NCI-H82 treated with DMSO at 0.1 percent for 48 hours (cell line): ENCODE data around the gene LMTK2.

Source experiments
- DNase-seq: peaks from one replicate; lab custom pipeline; 2025; ENCODE audit not compliant: unreplicated experiment; lab: John Stamatoyannopoulos, UW

Gene LMTK2

GRCh38 chr7:98254516-98254915 is 147.9 kb downstream of the LMTK2 start:
- DNase-seq = no peak

- no peak for DNase-seq
Measured at GRCh38 chr7:98254951-98255610, 148.4 kb downstream of the LMTK2 start.

- DNase-seq = no peak
Measured at GRCh38 chr7:98256431-98256830, 149.8 kb downstream of the LMTK2 start.

- no peak for DNase-seq
Measured at GRCh38 chr7:98257701-98258100, 151.0 kb downstream of the LMTK2 start.
